Measurements from ENCODE around the gene CLK2. TPM values are rescaled to one million over a fixed set of nuclear protein-coding genes. Genes with fewer than 3 reads are reported as not detected.

Gene CLK2
- total and polyA plus RNA-seq, 2 of the 13 experiments (the other 11 are each of a cell fraction or from before 2014, with no cell fraction given) = 20.1 to 73.5 TPM

GRCh38 chr1:155285631-155286044, 12.3 kb upstream of the CLK2 start (continued):
- TF ChIP-seq ARID4A (CRISPR knock-in tag; IDR thresholded peaks at IDR 0.05; ENCODE audit: borderline replicate concordance) (peak; percentile 52; the same call in 1 of the 2 replicates), CHCHD3 (CRISPR knock-in tag; IDR thresholded peaks at IDR 0.05) (no peak), ZFX (CRISPR knock-in tag; IDR thresholded peaks at IDR 0.05; ENCODE audit: low read depth) (peak; percentile 67; the same call in 1 of the 2 replicates), REXO4 (CRISPR knock-in tag; IDR thresholded peaks at IDR 0.05; ENCODE audit: borderline replicate concordance) (no peak), HDAC2 (CRISPR knock-in tag; IDR thresholded peaks at IDR 0.05) (peak; percentile 13; the same call in 1 of the 2 replicates), ZNF597 (CRISPR knock-in tag; IDR thresholded peaks at IDR 0.05) (no peak), HNF1A (IDR thresholded peaks at IDR 0.05; ENCODE audit: low read depth) (0 out of 2 replicates have a peak, but pooled peaks have one; percentile 42), HNF1A (CRISPR knock-in tag; IDR thresholded peaks at IDR 0.05; ENCODE audit: borderline replicate concordance) (peak; percentile 68; the same call in 1 of the 2 replicates), ZNF556 (CRISPR knock-in tag; IDR thresholded peaks at IDR 0.05; ENCODE audit: borderline replicate concordance) (0 out of 2 replicates have a peak, but pooled peaks have one; percentile 37), POLR2G (IDR thresholded peaks at IDR 0.05; ENCODE audit: low read depth, low read length) (no peak), ZMYM4 (CRISPR knock-in tag; IDR thresholded peaks at IDR 0.05) (peak; percentile 52; the same call in 1 of the 2 replicates), TAF15 (IDR thresholded peaks at IDR 0.05; ENCODE audit: low read depth, low read length, poor library complexity, severe bottlenecking) (no peak), ZKSCAN1 (IDR thresholded peaks at IDR 0.05; ENCODE audit: low read length) (no peak), SRSF9 (IDR thresholded peaks at IDR 0.05; ENCODE audit: borderline replicate concordance, insufficient read depth, low read depth, low read length, poor library complexity, severe bottlenecking) (no peak), ATF6 (CRISPR knock-in tag; conservative IDR thresholded peaks at IDR 0.05) (no peak), SAP130 (CRISPR knock-in tag; IDR thresholded peaks at IDR 0.05; ENCODE audit: low read depth) (peak; percentile 31; the same call in 1 of the 2 replicates), ZNF432 (CRISPR knock-in tag; IDR thresholded peaks at IDR 0.05; ENCODE audit: borderline replicate concordance) (no peak)

Data from HepG2 (cell line).